CD1c-positive myeloid dendritic cell (primary cell): ENCODE measurements around the gene SP4.

Source experiments
- DNase-seq: peaks from one replicate; pipeline ENCODE4 v3.0.0-alpha.2; 2016; ENCODE audit errors: extremely low spot score

Gene SP4

DNA sequence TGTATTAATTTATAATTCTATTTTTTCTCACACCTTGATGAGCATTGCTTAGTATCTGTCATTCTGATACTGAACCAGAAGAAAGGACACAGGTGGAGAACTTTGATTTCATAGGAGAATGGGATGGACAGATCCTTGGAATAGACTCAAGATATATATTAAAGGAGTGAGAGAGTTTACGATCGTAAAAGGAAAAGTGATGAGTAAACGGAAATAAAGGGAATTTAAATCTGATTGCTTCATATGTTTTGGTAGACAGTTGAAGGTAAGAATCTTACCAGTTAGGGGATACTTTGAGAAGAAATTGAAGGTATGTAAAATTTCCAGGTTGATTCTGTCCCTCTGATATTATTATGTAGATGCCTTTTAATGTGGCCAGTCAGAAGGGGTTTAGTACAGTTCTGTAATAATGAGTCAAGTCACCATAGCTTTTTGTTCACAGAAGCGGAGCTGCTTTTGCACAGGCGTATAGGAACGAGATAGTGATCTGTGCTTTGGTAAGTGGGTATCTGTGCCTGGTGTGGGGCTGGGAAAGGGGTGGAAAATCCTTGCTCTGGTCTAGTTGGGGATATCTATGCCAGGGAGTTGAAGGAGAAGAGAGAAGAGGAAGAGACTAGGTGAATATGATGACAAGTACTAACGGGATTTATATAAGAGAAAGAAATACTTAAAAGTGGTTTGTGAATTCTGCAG, 15.4 kb downstream of the SP4 start:
- DNase-seq = no peak

- DNase-seq = no peak
Measured at GRCh38 chr7:21448974-21449373, 21.1 kb downstream of the SP4 start.

DNA sequence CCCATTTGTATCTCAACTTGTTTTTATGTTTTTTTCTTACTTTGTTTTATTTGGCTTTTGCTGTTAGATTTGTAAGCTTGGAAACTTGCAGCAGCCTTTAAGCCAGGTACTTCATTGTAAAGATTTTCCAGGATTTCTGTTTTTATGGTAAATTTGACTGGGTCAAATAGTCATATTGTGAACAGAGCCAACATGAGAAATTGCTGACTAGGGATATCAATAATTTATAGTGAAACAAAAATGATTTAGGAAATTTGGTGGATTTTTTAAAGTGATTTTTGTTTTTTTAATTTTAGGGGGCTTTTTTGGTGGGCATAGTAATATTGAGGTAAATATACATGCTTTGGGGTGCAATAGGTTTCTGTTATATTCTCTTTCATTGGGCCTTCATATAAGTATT, 22.2 kb downstream of the SP4 start:
- no peak for DNase-seq

DNA sequence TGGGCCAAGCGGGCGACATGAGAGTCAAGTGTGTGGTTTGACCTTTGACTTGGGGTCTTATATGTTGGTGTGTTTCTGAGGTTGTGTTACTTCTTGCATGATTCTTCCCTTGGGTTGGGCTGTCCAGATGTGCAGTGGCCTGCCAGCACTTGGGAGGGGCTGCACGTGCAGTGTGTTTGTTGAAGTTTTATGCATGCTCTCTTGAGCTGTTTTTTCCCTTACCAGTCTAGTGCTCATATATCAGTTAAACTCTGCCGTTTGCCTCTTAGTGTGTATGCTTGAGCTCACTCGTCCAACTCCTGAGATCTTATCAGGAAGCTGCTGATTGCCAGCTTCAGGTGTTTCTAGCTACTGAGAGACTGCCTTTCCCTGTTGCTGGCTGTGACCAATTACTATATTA, 23.1 kb downstream of the SP4 start:
- no peak for DNase-seq

DNA sequence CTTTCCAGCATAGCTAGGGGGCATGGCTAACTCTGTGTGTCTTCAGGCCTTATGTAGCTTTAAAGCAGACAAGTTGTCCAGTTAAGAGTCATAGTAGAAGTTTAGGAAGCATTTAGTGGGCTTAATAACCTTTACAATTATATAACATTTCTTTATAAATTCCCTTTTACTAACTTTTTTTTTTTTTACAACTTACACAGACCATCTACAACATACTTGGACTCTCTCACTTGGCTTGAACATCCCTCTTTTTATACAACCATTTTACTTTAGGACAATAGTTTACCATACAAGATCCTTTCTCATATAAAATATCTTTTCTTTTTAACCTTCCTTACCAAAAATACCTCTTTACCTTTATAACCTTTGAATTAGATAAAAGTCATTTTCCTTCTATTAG, 26.3 kb downstream of the SP4 start:
- DNase-seq = no peak

DNA sequence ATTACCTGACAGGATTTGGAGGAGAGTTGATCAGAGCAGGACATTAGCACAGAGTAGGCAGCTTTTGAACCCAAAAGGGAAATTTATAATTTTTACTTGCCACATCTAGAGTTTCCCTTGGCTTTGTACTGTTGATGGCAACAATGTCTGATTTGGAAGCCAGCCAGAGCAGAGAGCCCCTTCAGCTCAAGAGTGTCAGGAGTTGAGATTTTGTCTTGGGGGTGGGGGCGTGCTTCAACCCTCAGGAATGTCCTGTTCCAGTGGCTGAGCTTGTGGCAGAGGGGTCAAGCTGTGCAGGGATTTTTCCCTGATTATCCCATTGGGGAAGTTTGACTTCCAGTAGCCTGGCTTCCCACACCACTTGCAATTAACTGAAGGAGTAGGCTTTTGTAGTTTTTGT, 27.0 kb downstream of the SP4 start:
- no peak for DNase-seq

DNA sequence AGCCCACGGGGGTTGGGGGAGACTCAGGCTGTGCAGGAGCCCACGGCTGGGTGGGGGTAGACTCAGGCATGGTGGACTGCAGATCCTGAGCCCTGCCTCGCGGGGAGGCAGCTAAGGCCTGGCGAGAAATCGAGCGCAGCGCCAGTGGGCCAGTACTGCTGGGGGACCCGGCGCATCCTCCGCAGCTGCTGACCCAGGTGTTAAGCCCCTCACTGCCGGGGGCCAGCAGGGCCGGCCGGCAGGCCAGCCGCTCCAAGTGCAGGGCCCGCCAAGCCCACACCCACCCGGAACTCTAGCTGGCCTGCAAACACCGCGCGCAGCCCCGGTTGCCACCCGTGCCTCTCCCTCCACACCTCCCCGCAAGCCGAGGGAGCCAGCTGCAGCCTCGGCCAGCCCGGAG, 33.4 kb downstream of the SP4 start:
- no peak for DNase-seq

DNA sequence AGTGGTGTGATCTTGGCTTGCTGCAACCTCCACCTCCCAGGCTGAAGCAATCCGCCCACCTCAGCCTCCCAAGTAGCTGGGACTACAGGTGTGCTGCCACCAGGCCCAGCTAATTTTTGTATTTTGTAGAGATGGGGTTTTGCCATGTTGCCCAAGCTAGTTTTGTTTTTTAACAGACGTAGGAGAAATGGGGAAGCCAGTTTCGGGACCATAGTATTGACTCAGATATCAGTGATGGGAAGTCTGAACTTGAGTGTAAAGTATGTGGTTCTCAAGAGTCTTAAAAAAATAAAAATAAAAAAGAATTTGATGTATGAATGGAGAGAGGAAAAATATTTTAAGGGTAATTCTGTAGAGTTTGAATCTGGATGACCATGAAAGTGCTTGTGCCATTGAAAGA, 34.2 kb downstream of the SP4 start:
- DNase-seq = peak; percentile 11

DNA sequence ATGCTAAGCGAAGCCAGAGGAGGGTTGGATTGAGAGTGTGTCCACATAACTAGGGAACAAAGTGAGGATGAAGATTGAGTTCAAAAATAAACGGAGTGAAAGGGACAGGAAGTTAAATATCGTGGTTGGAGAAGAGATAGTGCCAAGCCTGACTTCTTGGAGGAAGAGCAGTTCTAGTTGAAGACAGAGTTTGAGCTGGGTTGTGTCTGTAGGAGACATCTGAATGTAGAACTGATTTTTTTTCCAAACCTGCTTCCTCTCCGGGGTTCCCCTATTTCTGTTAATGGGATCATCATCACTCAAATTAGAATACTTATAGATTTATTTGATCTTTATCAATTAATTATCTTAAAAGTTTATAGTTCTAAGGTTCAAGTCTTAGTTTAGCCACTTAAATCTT, 35.6 kb downstream of the SP4 start:
- no peak for DNase-seq

GRCh38 chr7:21468969-21469368, 41.1 kb downstream of the SP4 start:
- DNase-seq = no peak

- DNase-seq = no peak
Measured at GRCh38 chr7:21469894-21470293, 42.0 kb downstream of the SP4 start.

GRCh38 chr7:21472029-21472428, 44.1 kb downstream of the SP4 start:
- DNase-seq = no peak

DNA sequence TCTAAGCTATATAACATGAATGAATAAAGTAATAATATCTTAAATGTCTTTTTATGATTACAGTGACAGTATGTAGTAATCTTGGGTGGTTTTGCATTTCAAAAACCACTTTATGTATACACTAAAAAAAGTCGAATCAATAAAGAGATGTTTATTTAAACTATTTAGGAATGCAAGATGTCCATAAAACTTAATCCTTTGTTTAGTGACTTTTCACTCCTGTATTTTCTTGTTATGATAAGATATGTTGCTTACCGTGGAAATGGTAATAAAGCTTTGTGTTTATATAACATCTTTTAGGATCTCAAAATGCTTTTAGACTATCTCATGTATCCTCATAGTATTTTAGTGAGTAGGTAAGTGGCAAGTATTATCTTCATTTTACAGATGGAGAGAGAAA, 48.5 kb downstream of the SP4 start:
- no peak for DNase-seq

GRCh38 chr7:21480693-21481403, 53.0 kb downstream of the SP4 start:
- DNase-seq = no peak

GRCh38 chr7:21486511-21486910, 58.6 kb downstream of the SP4 start:
- no peak for DNase-seq

- no peak for DNase-seq
Measured at GRCh38 chr7:21495731-21496130, 67.8 kb downstream of the SP4 start.

DNA sequence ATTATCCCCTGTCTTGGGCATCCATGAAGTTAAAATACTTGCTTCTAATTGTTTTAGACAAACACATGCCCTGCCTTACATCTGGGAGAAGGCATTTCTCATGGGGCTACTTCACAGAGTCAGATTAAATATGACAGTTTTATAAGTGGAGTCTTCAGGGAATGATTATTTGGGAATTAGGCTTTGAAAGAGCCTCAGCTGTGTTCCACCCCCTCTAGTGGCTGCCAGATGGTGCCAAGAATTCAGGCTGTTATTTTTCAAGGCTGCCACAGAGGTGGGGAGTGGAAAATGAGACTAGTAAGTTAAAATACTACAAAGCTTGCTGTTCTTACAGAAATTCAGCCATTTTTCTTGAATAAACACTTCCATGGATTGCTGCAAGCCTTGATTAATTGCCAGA, 69.2 kb downstream of the SP4 start:
- DNase-seq = no peak

GRCh38 chr7:21500117-21500832, 72.4 kb downstream of the SP4 start:
- DNase-seq = no peak

DNA sequence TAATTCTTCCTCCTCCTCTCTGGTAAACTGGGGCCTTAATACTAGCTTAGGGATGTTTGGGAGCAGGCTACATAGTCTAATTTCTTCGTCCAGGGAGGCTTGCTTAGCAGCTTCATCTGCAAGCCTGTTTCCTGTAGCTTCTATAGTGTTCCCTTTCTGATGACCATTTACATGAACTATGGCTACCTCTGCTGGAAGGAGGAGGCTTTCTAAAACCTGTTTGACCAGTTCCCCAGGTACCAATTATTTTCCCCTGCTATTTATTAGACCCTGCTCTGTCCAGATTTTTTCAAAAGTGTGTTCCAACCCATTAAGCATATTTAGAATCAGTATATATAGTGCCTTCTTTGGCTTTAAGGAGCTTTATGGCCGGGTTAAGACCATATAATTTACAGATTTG, 76.1 kb downstream of the SP4 start:
- no peak for DNase-seq

GRCh38 chr7:21507627-21508343, 79.9 kb downstream of the SP4 start:
- peak; percentile 71 for DNase-seq

DNA sequence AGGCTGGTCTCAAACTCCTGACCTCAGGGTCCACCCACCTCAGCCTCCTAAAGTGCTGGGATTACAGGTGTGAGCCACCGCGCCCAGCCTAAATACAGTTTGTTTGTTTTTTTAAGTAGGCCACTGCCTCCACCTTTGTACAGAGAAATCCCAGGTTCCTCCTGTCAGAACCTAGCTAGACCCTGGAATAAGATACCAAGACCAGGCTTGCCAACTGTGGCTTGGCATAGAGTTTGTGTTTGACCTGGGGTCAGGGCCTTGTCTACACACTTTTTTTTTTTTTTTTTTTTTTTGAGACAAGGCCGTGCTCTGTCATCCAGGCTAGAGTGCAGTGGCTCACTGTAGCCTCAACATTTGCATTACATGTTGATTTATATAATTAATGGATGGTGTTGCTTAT, 80.7 kb downstream of the SP4 start:
- DNase-seq = no peak

DNA sequence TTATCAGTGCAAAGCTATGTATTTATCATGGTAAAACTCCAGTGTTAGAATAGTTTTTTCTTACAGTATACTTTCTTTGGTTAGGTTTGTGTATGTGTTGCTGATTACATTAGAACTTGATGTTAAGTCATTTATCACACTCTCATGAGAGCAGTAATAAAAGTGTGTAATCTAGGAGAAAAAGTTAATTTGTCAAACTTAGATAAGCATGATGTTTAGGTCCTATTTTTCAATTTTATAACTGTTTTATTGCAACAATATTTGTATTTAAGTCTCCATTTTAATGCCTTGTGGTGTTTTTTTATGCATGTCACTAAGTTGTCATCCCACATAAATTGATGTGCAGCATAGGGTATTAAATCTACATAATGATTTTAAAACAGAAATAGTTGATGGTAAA, 86.2 kb downstream of the SP4 start:
- no peak for DNase-seq
